MCF 10A (cell line): Measurements from ENCODE around the gene SLC44A4. TPM values are rescaled to one million over a fixed set of nuclear protein-coding genes. Genes with fewer than 3 reads are reported as not detected.

ENCODE experiments used
- BruUV-seq: library from RNA; stranded (reverse); fragments of 400-500 nt; replicated peaks from 2 replicates; lab custom pipeline; 2021; lab: Mats Ljungman, UMichigan
- CTCF ChIA-PET: fragments of 300-600 bp; sonication (Branson Sonifier 250); formaldehyde crosslinking; extraction: SDS; loops from one replicate; lab custom pipeline; 2021; ENCODE audit warnings: antibody characterized with exemption, inconsistent platforms; lab: Yijun Ruan, JAX
- POLR2A ChIA-PET: fragments of 300-600, 350-650 bp; sonication (Branson Sonifier 250); formaldehyde crosslinking; extraction: SDS; loops from one replicate; lab custom pipeline; 2020; ENCODE audit warnings: antibody characterized with exemption, inconsistent platforms; lab: Yijun Ruan, JAX
- DNase-seq: peaks from one replicate; pipeline ENCODE4 v3.0.0-alpha.2; 2018; ENCODE audit not compliant: unreplicated experiment
- H3K27ac Mint-ChIP-seq: one replicate; pipeline ENCODE4 v1.8.0; 2022; ENCODE audit warnings: mild to moderate bottlenecking, low read depth, mixed read lengths; ENCODE audit not compliant: unreplicated experiment
- H3K27me3 Mint-ChIP-seq: one replicate; pipeline ENCODE4 v1.8.0; 2022; ENCODE audit warnings: mixed read lengths; ENCODE audit not compliant: insufficient read depth, unreplicated experiment
- H3K36me3 Mint-ChIP-seq: one replicate; pipeline ENCODE4 v1.8.0; 2022; ENCODE audit warnings: mild to moderate bottlenecking, moderate library complexity, mixed read lengths; ENCODE audit not compliant: insufficient read depth, unreplicated experiment
- H3K4me1 Mint-ChIP-seq: one replicate; pipeline ENCODE4 v1.8.0; 2022; ENCODE audit warnings: mixed read lengths; ENCODE audit not compliant: insufficient read depth, unreplicated experiment
- H3K4me3 Mint-ChIP-seq: one replicate; pipeline ENCODE4 v1.8.0; 2022; ENCODE audit warnings: mild to moderate bottlenecking, moderate library complexity, mixed read lengths; ENCODE audit not compliant: unreplicated experiment
- H3K9me3 Mint-ChIP-seq: one replicate; pipeline ENCODE4 v1.8.0; 2022; ENCODE audit warnings: mixed read lengths; ENCODE audit not compliant: unreplicated experiment
- CTCF ChIP-seq: fragments of 200-600 bp; IDR thresholded peaks from one replicate; pipeline ENCODE4 v1.8.0; 2022; ENCODE audit warnings: antibody characterized with exemption, mild to moderate bottlenecking; ENCODE audit not compliant: unreplicated experiment
- intact Hi-C: fragments of 100-400 bp; cut with micrococcal nuclease; formaldehyde crosslinking; loops from 2 replicates; pipeline ENCODE4 v1.14.1; 2022
- total RNA-seq: library from RNA; stranded (reverse); gene quantifications from 2 replicates; pipeline ENCODE4 v1.2.3, GENCODE V29; 2022

The SLC44A4 gene
- total RNA-seq, 1 experiment from 2014 or later, result not detected

GRCh38 chr6:31829633-31830283 lies 49.0 kb downstream of the SLC44A4 start:
- peaks cover 12% of the 10 kb centered on the region for H3K4me1 Mint-ChIP-seq
- peak; percentile 37 for TF ChIP-seq CTCF
- peak; percentile 70 for DNase-seq
- peak overlapping the region; percentile 94 for H3K4me3 Mint-ChIP-seq
- H3K36me3 Mint-ChIP-seq, result peaks cover 19% of the 10 kb centered on the region
- H3K27me3 Mint-ChIP-seq, result no peaks in the 10 kb centered on the region
- CTCF ChIA-PET, result interaction anchor here (0.6 to 1.4 kb wide), 15 partner anchors 11 to 231 kb away, joined by 3 to 6 read pairs (median 4); partner anchors contain the start of genes HSPA1A and HSPA1L
- no TSS peak for BruUV-seq
- intact Hi-C loops, result loop anchor here (1.0 to 10.0 kb wide), 5 partner anchors 35 to 149 kb away; partner anchors contain the start of genes DDAH2, NELFE, SKIC2 and VARS1
- POLR2A ChIA-PET, result interaction anchor here (0.6 to 11.2 kb wide), 16 partner anchors 7 to 1142 kb away, joined by 3 to 202 read pairs (median 19); partner anchors contain the start of genes ABHD16A, BAG6, C6orf47 and CLIC1
- H3K9me3 Mint-ChIP-seq, result no peaks in the 10 kb centered on the region
- peak overlapping the region; percentile 90 for H3K27ac Mint-ChIP-seq

- H3K27ac Mint-ChIP-seq, result peak within 1 kb of the TSS; percentile 99
- ChIA-PET POLR2A (interaction anchor here (0.5 to 11.3 kb wide), 41 partner anchors 7 to 1212 kb away, joined by 3 to 202 read pairs (median 5); partner anchors contain the start of genes ABHD16A, ATP6V1G2, BAG6 and C6orf47), CTCF (interaction anchor here (0.6 to 1.0 kb wide), 5 partner anchors 21 to 99 kb away, joined by 3 to 4 read pairs (median 3); partner anchors contain the start of genes CLIC1 and LSM2)
- peaks cover 14% of the 10 kb centered on the region for H3K36me3 Mint-ChIP-seq
- H3K27me3 Mint-ChIP-seq, result no peaks in the 10 kb centered on the region
- H3K9me3 Mint-ChIP-seq, result no peaks in the 10 kb centered on the region
- intact Hi-C loops, result no loop called here
- TF ChIP-seq CTCF, result no peak
- no TSS peak for BruUV-seq
- DNase-seq, result peak; percentile 100
- peaks cover 13% of the 10 kb centered on the region for H3K4me1 Mint-ChIP-seq
- peak within 1 kb of the TSS; percentile 78 for H3K4me3 Mint-ChIP-seq
These were observed 51.3 kb downstream of the SLC44A4 start, which contains the start of gene HSPA1B for GRCh38 chr6:31827286-31828079. Gene HSPA1B (plus strand): TSS chr6:31827738. CDS start chr6:31827951, 213 bp downstream.

- POLR2A ChIA-PET, result interaction anchor here (0.5 to 11.3 kb wide), 45 partner anchors 8 to 1214 kb away, joined by 3 to 202 read pairs (median 5); partner anchors contain the start of genes ABHD16A, ATP6V1G2, BAG6 and C6orf47
- TF ChIP-seq CTCF, result no peak
- intact Hi-C loops, result no loop called here
- CTCF ChIA-PET, result interaction anchor here (0.7 to 1.0 kb wide), 5 partner anchors 20 to 124 kb away, joined by 3 to 4 read pairs (median 3); partner anchors contain the start of genes CLIC1 and LSM2
- Mint-ChIP-seq H3K9me3 (no peaks in the 10 kb centered on the region), H3K4me3 (peak overlapping the region; percentile 78), H3K27ac (peak overlapping the region; percentile 99), H3K36me3 (peaks cover 14% of the 10 kb centered on the region), H3K4me1 (peaks cover 19% of the 10 kb centered on the region), H3K27me3 (no peaks in the 10 kb centered on the region)
- peak; percentile 95 for DNase-seq
- TSS peak; percentile 85 for BruUV-seq
These were observed 52.0 kb downstream of the SLC44A4 start for GRCh38 chr6:31826793-31827285.
